Stimulated activated CD4-positive, alpha-beta T cell treated with anti-CD3 and anti-CD28 coated beads, Interleukin-1b, Interleukin-23, amount 100 ng/mL, for 24 hours (primary cell): ENCODE data around the gene CHST10.
"Not testable (repeated sequence)": the region's sequence is repeated elsewhere in the genome, so short reads cannot be mapped to it uniquely, and the experiment has no call there.

Experiments used
- DNase-seq, 4 experiments: peaks; one replicate each; pipeline ENCODE4 v3.0.0-alpha.2; 2020; ENCODE audit warnings: low read depth in 4 of 4, low spot score in 1 of 4

CHST10 gene

GRCh38 chr2:100416935-100417710 is at the start of gene CHST10:
Gene CHST10, minus strand, starts transcription at chr2:100417668. Its CDS starts 10,993 bp downstream, at chr2:100406675.
- DNase-seq, result peak; percentile 21 to 53 (median 38)

DNA sequence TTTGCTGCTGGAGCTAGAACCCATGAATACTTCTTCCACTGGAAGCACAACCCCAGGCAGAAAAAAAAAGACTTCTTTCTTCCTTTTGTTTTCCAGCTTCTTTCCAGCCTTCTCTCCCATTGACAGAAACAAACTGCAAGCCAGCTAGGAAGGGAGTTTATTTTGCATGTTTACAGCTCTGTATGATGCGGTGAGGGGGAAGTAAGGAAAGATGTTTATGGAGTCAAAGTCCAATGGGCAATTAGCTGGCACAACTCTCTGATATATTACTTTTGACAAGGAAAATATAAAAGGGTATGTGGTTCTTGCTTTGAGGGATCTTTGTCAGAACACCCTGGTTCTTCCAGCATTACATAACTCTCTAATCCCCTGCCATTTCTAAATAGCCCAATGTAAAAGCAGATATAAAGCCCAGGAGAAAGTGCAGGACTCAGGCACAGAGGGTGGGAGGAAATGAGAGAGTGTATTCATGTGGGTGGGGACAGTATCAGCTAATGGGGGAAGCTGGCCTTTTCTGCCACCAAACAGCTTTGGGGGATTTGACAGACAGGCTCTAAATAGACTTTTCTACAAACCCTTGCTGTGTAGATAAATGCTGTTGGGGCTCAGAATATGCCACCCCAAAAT is 43.5 kb upstream of the CHST10 start:
- no peak for DNase-seq

DNA sequence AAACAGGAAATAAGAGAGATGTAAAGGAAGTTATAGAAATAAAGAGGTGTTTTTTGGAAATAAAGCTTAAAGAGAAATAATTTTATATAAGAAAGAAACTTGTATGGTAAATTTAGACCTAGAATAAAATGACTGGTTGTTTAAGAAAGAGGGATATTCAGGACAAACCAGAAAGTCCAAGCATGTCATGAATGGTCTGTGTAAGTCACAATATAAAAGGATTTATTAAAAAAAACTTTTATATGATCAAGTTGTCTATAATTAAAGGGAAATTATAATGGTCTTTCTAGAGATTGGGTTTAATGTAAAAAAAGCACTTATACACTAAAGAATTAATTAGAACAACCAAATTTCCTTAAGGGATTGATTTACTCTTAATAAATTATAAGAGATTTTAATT is 38.9 kb upstream of the CHST10 start:
- not testable (repeated sequence) for DNase-seq

GRCh38 chr2:100453853-100454252 is 36.4 kb upstream of the CHST10 start:
- DNase-seq, result no peak

DNA sequence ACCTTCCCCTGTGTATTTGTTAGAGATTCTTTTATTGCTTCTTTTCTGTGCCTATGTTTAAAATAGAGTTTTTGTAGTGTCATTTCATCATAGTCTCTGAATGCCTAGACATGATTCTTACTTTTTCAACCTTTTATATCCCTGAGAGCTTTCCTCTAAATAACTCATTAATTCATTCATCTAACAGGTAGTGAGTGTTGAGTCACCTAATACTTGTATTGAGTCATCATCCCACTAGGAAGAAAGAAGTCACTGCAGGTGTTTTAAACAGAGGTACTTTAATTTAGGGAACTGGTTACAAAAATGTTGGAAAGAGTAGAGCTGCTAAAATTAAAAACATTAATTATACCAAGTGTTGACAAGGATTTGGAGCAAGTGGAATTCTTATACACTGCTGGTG is 34.3 kb upstream of the CHST10 start:
- DNase-seq, result no peak

DNA sequence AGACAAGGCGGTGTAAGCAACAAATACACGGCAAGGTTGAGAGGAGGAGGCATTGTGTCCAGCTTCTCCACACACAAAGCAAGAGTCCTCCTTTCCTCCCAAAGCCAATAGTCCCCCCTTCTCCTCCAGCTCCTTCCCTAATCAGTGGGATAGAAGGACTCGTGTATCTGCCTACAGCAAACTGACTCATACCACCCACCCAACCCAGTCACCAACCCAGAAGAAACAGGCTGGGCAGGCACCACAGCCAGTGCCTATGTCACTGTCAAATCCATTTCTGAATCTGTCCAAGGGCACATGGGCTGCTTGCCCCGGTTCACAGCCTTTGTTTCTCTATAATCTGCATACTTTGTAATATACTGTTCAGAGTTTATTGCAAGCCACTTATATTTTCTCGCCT is 33.6 kb upstream of the CHST10 start:
- no peak for DNase-seq

GRCh38 chr2:100446696-100447095 is 29.2 kb upstream of the CHST10 start:
- no peak for DNase-seq

GRCh38 chr2:100437751-100438150 is 20.3 kb upstream of the CHST10 start:
- no peak for DNase-seq

- no peak for DNase-seq
These were observed 12.3 kb upstream of the CHST10 start for GRCh38 chr2:100429726-100430125.

DNA sequence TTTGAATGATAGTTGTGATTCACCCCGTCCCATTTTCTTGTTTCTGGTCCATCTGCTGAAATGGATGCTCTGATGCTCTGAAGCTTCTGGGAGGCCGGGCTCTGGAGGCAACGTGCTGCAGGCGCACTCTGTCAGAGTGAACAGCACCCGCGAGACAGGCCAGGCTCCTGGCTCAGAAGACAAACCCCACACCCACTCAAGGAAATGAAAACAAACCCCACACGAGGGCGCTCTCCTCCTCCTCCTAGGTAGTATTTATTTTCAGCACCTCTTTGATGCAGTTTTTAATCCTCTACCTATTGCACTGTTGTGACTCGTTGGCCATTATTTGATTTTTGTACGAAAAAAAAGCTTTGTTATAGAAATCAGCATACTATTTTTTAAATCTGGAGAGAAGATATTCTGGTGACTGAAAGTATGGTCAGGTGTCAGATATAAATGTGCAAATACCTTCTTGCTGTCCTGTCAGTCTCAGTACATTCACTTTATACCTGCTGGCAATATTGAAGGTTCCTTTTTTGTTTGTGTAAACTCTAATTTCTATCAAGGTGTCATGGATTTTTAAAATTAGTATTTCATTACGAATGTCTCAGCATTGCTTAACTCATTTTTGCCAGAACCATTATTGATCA is 10.3 kb upstream of the CHST10 start:
- DNase-seq, result peak; percentile 16 to 53 (median 46)

DNA sequence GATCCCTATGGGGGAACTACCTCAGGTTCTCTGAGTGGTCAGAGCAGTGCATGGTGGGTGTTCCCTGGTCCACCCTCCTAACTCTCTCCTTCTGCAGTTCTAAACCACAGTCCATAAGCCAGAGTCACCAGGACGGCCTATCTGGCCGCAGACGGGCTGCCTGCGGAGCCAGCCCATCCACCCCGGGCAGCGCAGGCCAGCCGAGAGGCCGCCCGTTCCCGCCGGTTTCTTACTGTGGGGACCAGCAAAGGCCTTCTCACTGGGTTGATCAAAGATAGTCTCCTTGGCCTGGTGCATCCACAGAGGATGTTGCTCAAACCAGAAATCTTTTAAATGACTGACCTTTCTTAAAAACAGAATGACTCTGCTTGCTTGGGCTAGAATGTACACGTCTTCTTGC is 9.6 kb upstream of the CHST10 start:
- DNase-seq, result no peak

- no peak for DNase-seq
These were observed 8.9 kb upstream of the CHST10 start for GRCh38 chr2:100426384-100426720.

GRCh38 chr2:100425573-100426383 is 8.3 kb upstream of the CHST10 start:
- DNase-seq, result no peak

- no peak for DNase-seq
These were observed 7.6 kb upstream of the CHST10 start for GRCh38 chr2:100425107-100425506.

DNA sequence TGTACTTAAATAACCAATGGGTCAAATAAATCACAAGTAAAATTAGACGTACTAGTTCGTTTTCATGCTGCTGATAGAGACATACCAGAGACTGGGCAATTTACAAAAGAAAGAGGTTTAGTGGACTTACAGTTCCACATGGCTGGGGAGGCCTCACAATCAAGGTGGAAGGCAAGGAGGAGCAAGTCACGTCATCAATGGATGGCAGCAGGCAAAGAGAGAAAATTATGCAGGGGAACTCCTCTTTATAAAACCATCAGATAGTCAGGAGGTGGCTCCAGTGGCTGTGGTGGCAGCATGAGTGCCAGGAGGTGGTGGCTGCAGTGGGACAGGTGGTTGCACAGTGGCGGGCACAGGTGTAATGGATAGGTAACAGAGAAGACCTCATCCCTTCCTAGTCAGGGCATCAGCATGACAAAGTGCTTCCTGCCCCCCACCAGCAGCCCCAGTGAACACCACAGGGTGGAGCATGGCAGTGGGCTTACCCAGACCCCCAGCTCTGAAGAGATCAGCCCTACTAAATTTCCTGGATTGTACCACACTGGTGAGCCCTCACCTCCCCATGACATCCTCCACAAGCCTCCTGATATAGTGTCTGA is 6.9 kb upstream of the CHST10 start:
- no peak for DNase-seq

- no peak for DNase-seq
These were observed 6.2 kb upstream of the CHST10 start for GRCh38 chr2:100423631-100424030.

- no peak for DNase-seq
These were observed 5.0 kb upstream of the CHST10 start for GRCh38 chr2:100422320-100423055.

DNA sequence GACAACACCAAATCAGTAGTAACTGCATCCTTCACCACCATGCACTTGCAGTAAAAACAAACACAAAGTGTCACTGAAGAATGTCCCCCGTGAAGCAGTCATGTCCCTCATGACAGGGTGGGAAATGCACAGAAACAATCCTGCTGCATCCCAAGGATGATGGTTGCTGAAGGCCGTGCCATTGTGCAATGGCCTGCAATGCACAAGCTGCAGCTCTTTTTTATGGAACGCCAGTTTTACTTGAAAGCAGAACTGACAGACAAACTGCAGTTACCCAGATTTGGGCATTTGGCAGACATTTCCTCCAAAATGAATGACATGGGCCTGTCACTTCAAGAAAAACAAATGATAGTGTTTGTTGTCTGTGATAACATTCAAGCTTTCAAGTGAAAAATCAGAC is 2.4 kb upstream of the CHST10 start:
- no peak for DNase-seq

GRCh38 chr2:100418406-100418962 is 1.0 kb upstream of the CHST10 start:
- DNase-seq, result no peak

- DNase-seq, result no peak
These were observed 250 bp upstream of the CHST10 start for GRCh38 chr2:100417711-100418124.
